HepG2 (cell line): ENCODE results near the gene CD58. TPM values are rescaled to one million over a fixed set of nuclear protein-coding genes. Genes with fewer than 3 reads are reported as not detected.

ENCODE experiments used
- ATAC-seq: fragments of 200-7000 bp; cut with Tn5 transposase; 3 replicates; pipeline ENCODE4 v1.9.1; 2020; ENCODE audit warnings: mild to moderate bottlenecking, moderate library complexity
- BruUV-seq: library from RNA; stranded (reverse); fragments of 400-500 nt; replicated peaks from 2 replicates; lab custom pipeline; 2021; lab: Mats Ljungman, UMichigan
- CTCF ChIA-PET: fragments of 300-600 bp; formaldehyde crosslinking; extraction: SDS; loops from one replicate; lab custom pipeline; 2021; ENCODE audit warnings: low total read pairs, inconsistent platforms, low intra/inter-chr PET ratio; lab: Yijun Ruan, JAX
- POLR2A ChIA-PET: fragments of 350-600 bp; sonication (Branson Sonifier 250); formaldehyde crosslinking; loops from one replicate; lab custom pipeline; 2020; ENCODE audit warnings: antibody characterized with exemption, inconsistent platforms; lab: Yijun Ruan, JAX
- DNase-seq: peaks from one replicate; pipeline ENCODE4 v3.0.0-alpha.2; 2015; ENCODE audit warnings: low spot score
- FAIRE-seq: peaks from 3 replicates; lab custom pipeline; 2011; peaks lifted over from hg19 to GRCh38; lab: Jason Lieb, UNC
- H2AFZ ChIP-seq: one replicate; pipeline ENCODE4 v1.6.1; 2011; ENCODE audit warnings: low read length, inconsistent platforms
- H3K27ac ChIP-seq: fragments of 300-600 bp; 3 replicates; pipeline ENCODE4 v1.8.0; 2011; ENCODE audit warnings: mixed run types, mild to moderate bottlenecking, mixed read lengths, low read length, inconsistent platforms; ENCODE audit not compliant: insufficient read depth; ENCODE audit errors: extremely low read length
- H3K27me3 ChIP-seq, 2 experiments: fragments of 200-600 bp in 1 of 2; 2 replicates in 1 of 2; 3 replicates in 1 of 2; pipeline versions ENCODE4 v1.6.0 to v1.8.0; 2011; ENCODE audit warnings: low read length in 2 of 2, mild to moderate bottlenecking in 2 of 2, moderate library complexity in 2 of 2, inconsistent platforms in 1 of 2; ENCODE audit not compliant: insufficient read depth in 2 of 2, control insufficient read depth in 1 of 2
- H3K36me3 ChIP-seq, 2 experiments: fragments of 200-600 bp in 1 of 2; replicated peaks in 1 of 2; 2 replicates in 1 of 2; 3 replicates in 1 of 2; pipeline versions ENCODE4 v1.5.1 to v1.8.0; 2011; ENCODE audit warnings: low read length in 2 of 2, inconsistent platforms in 1 of 2; ENCODE audit not compliant: insufficient read depth in 2 of 2, control insufficient read depth in 1 of 2
- H3K4me1 ChIP-seq: 2 replicates; pipeline ENCODE4 v1.5.1; 2012; ENCODE audit warnings: low read length, inconsistent platforms; ENCODE audit not compliant: insufficient read depth
- H3K4me2 ChIP-seq: 2 replicates; pipeline ENCODE4 v1.6.0; 2011; ENCODE audit warnings: low read depth, low read length, inconsistent platforms
- H3K4me3 ChIP-seq, 3 experiments: fragments of 200-600 bp in 1 of 3; sonication (generic), shearing (Covaris generic) in 1 of 3; replicated peaks in 1 of 3; 2 replicates each; pipeline ENCODE4 v1.5.1; 2011 to 2016; ENCODE audit warnings: low read length in 3 of 3, inconsistent platforms in 2 of 3, low read depth in 2 of 3, mild to moderate bottlenecking in 2 of 3, control low read depth in 1 of 3, mixed read lengths in 1 of 3; ENCODE audit not compliant: insufficient read depth in 1 of 3
- H3K79me2 ChIP-seq: one replicate; pipeline ENCODE4 v1.6.1; 2011; ENCODE audit warnings: low read length, inconsistent platforms; ENCODE audit not compliant: insufficient read depth
- H3K9ac ChIP-seq: 2 replicates; pipeline ENCODE4 v1.6.0; 2011; ENCODE audit warnings: mild to moderate bottlenecking, low read depth, low read length, inconsistent platforms; ENCODE audit not compliant: insufficient read depth
- H3K9me3 ChIP-seq: 2 replicates; pipeline ENCODE4 v1.5.1; 2012; ENCODE audit warnings: mild to moderate bottlenecking, low read length
- H4K20me1 ChIP-seq: 2 replicates; pipeline ENCODE4 v1.6.0; 2011; ENCODE audit warnings: inconsistent platforms, mild to moderate bottlenecking, low read length, moderate library complexity; ENCODE audit not compliant: insufficient read depth
- DMAP1 ChIP-seq: IDR thresholded peaks from 2 replicates; pipeline ENCODE4 v1.6.1; 2016
- RFXAP ChIP-seq: sonication (generic); formaldehyde crosslinking; IDR thresholded peaks from 2 replicates; pipeline ENCODE4 v1.4.0; 2020; ENCODE audit warnings: missing genetic modification reagents, borderline replicate concordance
- ZBED4 ChIP-seq: sonication (generic); formaldehyde crosslinking; IDR thresholded peaks from 2 replicates; pipeline ENCODE4 v1.4.0; 2020; ENCODE audit warnings: missing genetic modification reagents, borderline replicate concordance
- ZC3H4 ChIP-seq: sonication (generic); formaldehyde crosslinking; IDR thresholded peaks from 2 replicates; pipeline ENCODE4 v1.4.0; 2020; ENCODE audit warnings: missing genetic modification reagents, borderline replicate concordance
- ZNF672 ChIP-seq: sonication (generic); formaldehyde crosslinking; IDR thresholded peaks from 2 replicates; pipeline ENCODE4 v1.8.1; 2022; ENCODE audit warnings: missing genetic modification reagents
- WGBS: methylation state at CpG from one replicate; pipeline ENCODE4 v1.1.6; 2017; ENCODE audit warnings: low lambda C conversion rate; 5-methylcytosine and 5-hydroxymethylcytosine counted together
- in situ Hi-C: cut with HindIII; loops from 2 replicates; pipeline ENCODE4 v1.10.0; 2017; ENCODE audit warnings: low pct_unique_long_range_greater_than_20kb; ENCODE audit not compliant: extremely low pct_ligation_motif_present
- intact Hi-C: fragments of 100-400 bp; cut with micrococcal nuclease; formaldehyde crosslinking; loops from one replicate; pipeline ENCODE4 v1.10.0; 2022; ENCODE audit not compliant: unreplicated experiment
- polyA plus RNA-seq, 8 experiments: library from polyadenylated mRNA; depleted of rRNA in 3 of 8; stranded (reverse) in 7 of 8; unstranded in 1 of 8; fragments of >200 nt; fragmentation: Illumina TruSeq in 4 of 8; extraction: Trizol in 4 of 8; gene quantifications; 2 replicates each; pipeline versions ENCODE4 v1.2.1 to v1.2.3, GENCODE V29; 2011 to 2016; ENCODE audit warnings: low read depth in 4 of 8, missing spikeins in 1 of 8, mixed read lengths in 1 of 8; ENCODE audit not compliant: insufficient read depth in 1 of 8
- total RNA-seq, 5 experiments: library from RNA; depleted of rRNA; stranded (reverse); fragments of >200 nt; fragmentation: Illumina TruSeq; extraction: Trizol; gene quantifications; 2 replicates each; pipeline ENCODE4 v1.2.3, GENCODE V29; 2016; ENCODE audit warnings: low read depth in 1 of 5

Gene CD58
- total and polyA plus RNA-seq, 2 of the 13 experiments (the other 11 are each of a cell fraction or from before 2014, with no cell fraction given), result 9.4 to 13.5 TPM

- Histone ChIP-seq H3K27me3 (no peaks in the 10 kb centered on the region), H3K36me3 (peaks cover 4 to 18% of the 10 kb centered on the region in 2 experiments; a peak in 3 of 5 replicates), H3K27ac (no peak overlapping the region), H3K79me2 (peaks cover 26% of the 10 kb centered on the region), H3K9ac (no peak overlapping the region), H2AFZ (no peak overlapping the region), H3K4me3 (no peak overlapping the region), H4K20me1 (no peaks in the 10 kb centered on the region), H3K4me1 (peaks cover 54% of the 10 kb centered on the region), H3K4me2 (no peak overlapping the region), H3K9me3 (no peaks in the 10 kb centered on the region)
- intact Hi-C loops, result no loop called here
- POLR2A ChIA-PET, result no interaction called here
- WGBS, result 86% methylated on average over 5 of the region's 5 CpGs
- CTCF ChIA-PET, result no interaction called here
- no peak for TF ChIP-seq DMAP1 (CRISPR knock-in tag)
- no peak for TF ChIP-seq ZNF672 (CRISPR knock-in tag)
- TF ChIP-seq ZC3H4 (CRISPR knock-in tag), result no peak
- no peak for TF ChIP-seq ZBED4
- TF ChIP-seq RFXAP (CRISPR knock-in tag), result no peak
- in situ Hi-C loops, result no loop called here
- BruUV-seq, result no TSS peak
- ATAC-seq, result no peak
- no peak for DNase-seq
- FAIRE-seq, result no peak
Observed at GRCh38 chr1:116502671-116503314, 68.0 kb downstream of the CD58 start.
